HepG2 (cell line): ENCODE results near the gene CYP11A1. TPM values are rescaled to one million over a fixed set of nuclear protein-coding genes. Genes with fewer than 3 reads are reported as not detected.
A peak's percentile ranks its signal among the peaks of the same experiment; 100 is the strongest.

Experiments used
- ATF7 ChIP-seq, 2 experiments: fragments of 450-650 bp in 1 of 2; sonication (generic) in 1 of 2; formaldehyde crosslinking in 1 of 2; IDR thresholded peaks; 2 replicates each; pipeline versions ENCODE4 v1.4.0 to v1.6.1; 2016 to 2020; ENCODE audit warnings: antibody characterized with exemption in 1 of 2, mild to moderate bottlenecking in 1 of 2, missing genetic modification reagents in 1 of 2
- CHD4 ChIP-seq: fragments of 200-600 bp; sonication (generic); IDR thresholded peaks from 2 replicates; pipeline ENCODE4 v1.7.0; 2017; ENCODE audit warnings: mild to moderate bottlenecking, low read length, borderline replicate concordance
- FOXC1 ChIP-seq: sonication (generic); formaldehyde crosslinking; IDR thresholded peaks from 2 replicates; pipeline ENCODE4 v1.8.0; 2022; ENCODE audit warnings: mild to moderate bottlenecking, missing genetic modification reagents, borderline replicate concordance
- GLI4 ChIP-seq: sonication (generic); formaldehyde crosslinking; IDR thresholded peaks from 2 replicates; pipeline ENCODE4 v1.5.1; 2020; ENCODE audit warnings: missing genetic modification reagents, mild to moderate bottlenecking, moderate library complexity, borderline replicate concordance
- ISX ChIP-seq: sonication (generic); formaldehyde crosslinking; conservative IDR thresholded peaks from 2 replicates; pipeline ENCODE4 v1.5.0; 2020; ENCODE audit warnings: missing genetic modification reagents
- KDM6A ChIP-seq: IDR thresholded peaks from 2 replicates; pipeline ENCODE4 v1.6.1; 2016; ENCODE audit warnings: low read depth
- SNRNP70 ChIP-seq: fragments of 200-400 bp; formaldehyde crosslinking; IDR thresholded peaks from 2 replicates; pipeline ENCODE4 v1.6.1; 2017; ENCODE audit warnings: mild to moderate bottlenecking, low read depth, low read length, moderate library complexity
- TMF1 ChIP-seq: sonication (generic); formaldehyde crosslinking; IDR thresholded peaks from 2 replicates; pipeline ENCODE4 v1.8.1; 2022; ENCODE audit warnings: low read depth, missing genetic modification reagents
- ZBTB1 ChIP-seq: sonication (generic); formaldehyde crosslinking; IDR thresholded peaks from 2 replicates; pipeline ENCODE4 v1.4.0; 2020; ENCODE audit warnings: missing genetic modification reagents, borderline replicate concordance
- ZC3H13 ChIP-seq: sonication (generic); formaldehyde crosslinking; IDR thresholded peaks from 2 replicates; pipeline ENCODE4 v1.8.1; 2023; ENCODE audit warnings: mild to moderate bottlenecking, missing genetic modification reagents, moderate library complexity
- ZNF24 ChIP-seq: fragments of 450-650 bp; IDR thresholded peaks from 2 replicates; pipeline ENCODE4 v1.6.1; 2017; ENCODE audit warnings: antibody characterized with exemption, mild to moderate bottlenecking
- ZNF296 ChIP-seq: sonication (generic); formaldehyde crosslinking; conservative IDR thresholded peaks from 2 replicates; pipeline ENCODE4 v1.5.0; 2020; ENCODE audit warnings: mild to moderate bottlenecking, missing genetic modification reagents
- ZNF337 ChIP-seq: sonication (generic); formaldehyde crosslinking; IDR thresholded peaks from 2 replicates; pipeline ENCODE4 v1.5.1; 2020; ENCODE audit warnings: missing genetic modification reagents, low read depth, mild to moderate bottlenecking, borderline replicate concordance
- ZNF713 ChIP-seq: sonication (generic); formaldehyde crosslinking; IDR thresholded peaks from 2 replicates; pipeline ENCODE4 v1.4.0; 2020; ENCODE audit warnings: mild to moderate bottlenecking, missing genetic modification reagents
- ZNF790 ChIP-seq: sonication (generic); formaldehyde crosslinking; IDR thresholded peaks from 2 replicates; pipeline ENCODE4 v1.8.0; 2022; ENCODE audit warnings: missing genetic modification reagents, mild to moderate bottlenecking, borderline replicate concordance
- polyA plus RNA-seq, 8 experiments: library from polyadenylated mRNA; depleted of rRNA in 3 of 8; stranded (reverse) in 7 of 8; unstranded in 1 of 8; fragments of >200 nt; fragmentation: Illumina TruSeq in 4 of 8; extraction: Trizol in 4 of 8; gene quantifications; 2 replicates each; pipeline versions ENCODE4 v1.2.1 to v1.2.3, GENCODE V29; 2011 to 2016; ENCODE audit warnings: low read depth in 4 of 8, missing spikeins in 1 of 8, mixed read lengths in 1 of 8; ENCODE audit not compliant: insufficient read depth in 1 of 8
- total RNA-seq, 5 experiments: library from RNA; depleted of rRNA; stranded (reverse); fragments of >200 nt; fragmentation: Illumina TruSeq; extraction: Trizol; gene quantifications; 2 replicates each; pipeline ENCODE4 v1.2.3, GENCODE V29; 2016; ENCODE audit warnings: low read depth in 1 of 5
- TF ChIP-seq, protein P1 (sequence below): sonication (generic); formaldehyde crosslinking; IDR thresholded peaks from 2 replicates; pipeline ENCODE4 v1.8.1; 2023; ENCODE audit warnings: missing genetic modification reagents, mild to moderate bottlenecking, borderline replicate concordance
- TF ChIP-seq, protein P2 (sequence below): sonication (generic); formaldehyde crosslinking; IDR thresholded peaks from 2 replicates; pipeline ENCODE4 v1.5.0; 2020; ENCODE audit warnings: missing genetic modification reagents
- TF ChIP-seq, protein P3 (sequence below): sonication (generic); formaldehyde crosslinking; IDR thresholded peaks from 2 replicates; pipeline ENCODE4 v1.4.0; 2020; ENCODE audit warnings: missing genetic modification reagents
- TF ChIP-seq, protein P4 (sequence below), 2 experiments: sonication (generic) in 1 of 2; formaldehyde crosslinking in 1 of 2; IDR thresholded peaks; 2 replicates each; pipeline versions ENCODE4 v1.6.1 to v1.9.0; 2014 to 2022; ENCODE audit warnings: antibody characterized with exemption in 1 of 2, borderline replicate concordance in 1 of 2, inconsistent platforms in 1 of 2, low read depth in 1 of 2, missing genetic modification reagents in 1 of 2

The CYP11A1 gene
- total and polyA plus RNA-seq, 2 of the 13 experiments (the other 11 are each of a cell fraction or from before 2014, with no cell fraction given) = 0.66 to 0.92 TPM

- TF ChIP-seq GLI4 = peak; percentile 83; the same call in 1 of the 2 replicates
- TF ChIP-seq ZNF296 (CRISPR knock-in tag) = peak; percentile 87
- TF ChIP-seq ZNF337 (CRISPR knock-in tag) = no peak
- no peak for TF ChIP-seq KDM6A (CRISPR knock-in tag)
- TF ChIP-seq, protein P1, sequence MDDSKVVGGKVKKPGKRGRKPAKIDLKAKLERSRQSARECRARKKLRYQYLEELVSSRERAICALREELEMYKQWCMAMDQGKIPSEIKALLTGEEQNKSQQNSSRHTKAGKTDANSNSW = no peak
- TF ChIP-seq FOXC1 (CRISPR knock-in tag) = 0 out of 2 replicates have a peak, but pooled peaks have one; percentile 61
- peak; percentile 64; the same call in 1 of the 2 replicates for TF ChIP-seq TMF1
- TF ChIP-seq, protein P2, sequence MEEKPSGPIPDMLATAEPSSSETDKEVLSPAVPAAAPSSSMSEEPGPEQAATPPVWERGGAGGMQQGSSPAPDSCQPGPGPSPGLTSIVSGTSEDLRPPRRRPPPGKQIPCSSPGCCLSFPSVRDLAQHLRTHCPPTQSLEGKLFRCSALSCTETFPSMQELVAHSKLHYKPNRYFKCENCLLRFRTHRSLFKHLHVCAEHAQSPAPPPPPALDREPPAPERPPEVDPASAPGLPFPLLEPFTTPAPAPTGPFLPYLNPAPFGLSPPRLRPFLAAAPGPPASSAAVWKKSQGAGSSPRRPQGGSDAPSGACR = no peak
- TF ChIP-seq CHD4 = no peak
- no peak for TF ChIP-seq ZNF713 (CRISPR knock-in tag)
- TF ChIP-seq ZBTB1 (CRISPR knock-in tag) = no peak; the same call in 1 of the 2 replicates
- TF ChIP-seq, protein P3, sequence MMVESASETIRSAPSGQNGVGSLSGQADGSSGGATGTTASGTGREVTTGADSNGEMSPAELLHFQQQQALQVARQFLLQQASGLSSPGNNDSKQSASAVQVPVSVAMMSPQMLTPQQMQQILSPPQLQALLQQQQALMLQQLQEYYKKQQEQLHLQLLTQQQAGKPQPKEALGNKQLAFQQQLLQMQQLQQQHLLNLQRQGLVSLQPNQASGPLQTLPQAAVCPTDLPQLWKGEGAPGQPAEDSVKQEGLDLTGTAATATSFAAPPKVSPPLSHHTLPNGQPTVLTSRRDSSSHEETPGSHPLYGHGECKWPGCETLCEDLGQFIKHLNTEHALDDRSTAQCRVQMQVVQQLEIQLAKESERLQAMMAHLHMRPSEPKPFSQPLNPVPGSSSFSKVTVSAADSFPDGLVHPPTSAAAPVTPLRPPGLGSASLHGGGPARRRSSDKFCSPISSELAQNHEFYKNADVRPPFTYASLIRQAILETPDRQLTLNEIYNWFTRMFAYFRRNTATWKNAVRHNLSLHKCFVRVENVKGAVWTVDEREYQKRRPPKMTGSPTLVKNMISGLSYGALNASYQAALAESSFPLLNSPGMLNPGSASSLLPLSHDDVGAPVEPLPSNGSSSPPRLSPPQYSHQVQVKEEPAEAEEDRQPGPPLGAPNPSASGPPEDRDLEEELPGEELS = no peak
- TF ChIP-seq, protein P4, sequence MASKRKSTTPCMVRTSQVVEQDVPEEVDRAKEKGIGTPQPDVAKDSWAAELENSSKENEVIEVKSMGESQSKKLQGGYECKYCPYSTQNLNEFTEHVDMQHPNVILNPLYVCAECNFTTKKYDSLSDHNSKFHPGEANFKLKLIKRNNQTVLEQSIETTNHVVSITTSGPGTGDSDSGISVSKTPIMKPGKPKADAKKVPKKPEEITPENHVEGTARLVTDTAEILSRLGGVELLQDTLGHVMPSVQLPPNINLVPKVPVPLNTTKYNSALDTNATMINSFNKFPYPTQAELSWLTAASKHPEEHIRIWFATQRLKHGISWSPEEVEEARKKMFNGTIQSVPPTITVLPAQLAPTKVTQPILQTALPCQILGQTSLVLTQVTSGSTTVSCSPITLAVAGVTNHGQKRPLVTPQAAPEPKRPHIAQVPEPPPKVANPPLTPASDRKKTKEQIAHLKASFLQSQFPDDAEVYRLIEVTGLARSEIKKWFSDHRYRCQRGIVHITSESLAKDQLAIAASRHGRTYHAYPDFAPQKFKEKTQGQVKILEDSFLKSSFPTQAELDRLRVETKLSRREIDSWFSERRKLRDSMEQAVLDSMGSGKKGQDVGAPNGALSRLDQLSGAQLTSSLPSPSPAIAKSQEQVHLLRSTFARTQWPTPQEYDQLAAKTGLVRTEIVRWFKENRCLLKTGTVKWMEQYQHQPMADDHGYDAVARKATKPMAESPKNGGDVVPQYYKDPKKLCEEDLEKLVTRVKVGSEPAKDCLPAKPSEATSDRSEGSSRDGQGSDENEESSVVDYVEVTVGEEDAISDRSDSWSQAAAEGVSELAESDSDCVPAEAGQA (IDR thresholded peaks at IDR 0.05; ENCODE audit: low read depth) = no peak
- TF ChIP-seq, protein P4 (CRISPR knock-in tag; IDR thresholded peaks at IDR 0.05; ENCODE audit: borderline replicate concordance) = peak; percentile 94
- TF ChIP-seq ZNF24 = no peak
- TF ChIP-seq SNRNP70 = no peak
- peak; percentile 96 for TF ChIP-seq ISX (CRISPR knock-in tag)
- no peak for TF ChIP-seq ATF7 (IDR thresholded peaks at IDR 0.05)
- TF ChIP-seq ATF7 (CRISPR knock-in tag; IDR thresholded peaks at IDR 0.05) = no peak
- TF ChIP-seq ZNF790 (CRISPR knock-in tag) = peak; percentile 79; the same call in 1 of the 2 replicates
- TF ChIP-seq ZC3H13 = no peak
Measured at GRCh38 chr15:74291101-74292071, 76.1 kb downstream of the CYP11A1 start (continued).
